ENCODE measurements around the gene YWHAG. TPM values are rescaled to one million over a fixed set of nuclear protein-coding genes. Genes with fewer than 3 reads are reported as not detected.

YWHAG gene
- total RNA-seq, 1 experiment from 2014 or later, result 241 TPM

DNA sequence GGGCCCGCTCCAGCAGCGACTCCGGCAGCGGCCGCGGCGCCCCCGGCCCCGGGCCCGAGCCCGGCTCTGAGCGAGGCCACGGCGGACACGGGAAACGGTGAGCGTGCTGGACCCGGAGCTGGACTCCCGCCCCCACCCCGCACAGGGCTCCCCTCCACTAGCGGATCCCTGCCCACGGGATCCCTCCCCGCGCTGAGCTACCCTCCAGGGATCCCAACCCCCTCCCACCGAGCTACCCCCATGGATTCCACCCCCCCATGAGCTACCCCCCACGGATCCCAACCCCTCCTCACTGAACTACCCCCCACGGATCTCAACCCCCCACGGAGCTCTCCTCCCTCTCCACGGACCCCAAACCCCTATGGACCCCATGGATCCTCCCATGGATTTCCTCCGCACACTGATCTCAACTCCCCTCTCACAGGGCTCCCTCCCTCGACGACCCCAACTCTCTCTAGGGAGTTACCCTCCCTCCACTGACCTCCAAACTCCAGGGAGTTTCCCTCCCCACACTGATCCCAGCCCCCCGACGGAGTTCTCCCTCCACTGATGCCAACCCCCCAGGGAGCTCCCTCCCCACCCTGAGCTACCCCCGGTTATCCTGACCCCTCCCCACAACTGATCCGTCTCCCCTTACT, 77.0 kb downstream of the YWHAG start:
- Mint-ChIP-seq H3K36me3 (ENCODE audit: insufficient read depth in 1 of 3, low read depth in 3 of 3) (peaks cover 6 to 23% (median 9%) of the 10 kb centered on the region in 3 experiments), H3K27me3 (ENCODE audit: low read depth) (peaks cover 75% of the 10 kb centered on the region), H3K4me3 (peak overlapping the region; percentile 72 to 96), H3K27ac (peak overlapping the region in 1 of 3 experiments; percentile 37; a peak in 2 of 7 replicates), H3K9me3 (peaks cover 0 to 2% of the 10 kb centered on the region in 2 experiments; a peak in 2 of 5 replicates), H3K4me1 (peaks cover 11 to 30% of the 10 kb centered on the region in 2 experiments)
- no peak overlapping the region for H4K91ac ChIP-seq (ENCODE audit: insufficient read length, low read depth, low read length)
- H4K8ac ChIP-seq (replicated peaks; ENCODE audit: insufficient read length, low read depth, low read length), result no peak overlapping the region
- H4K5ac ChIP-seq (ENCODE audit: insufficient read length, low read depth, low read length), result no peak overlapping the region
- H3T11ph ChIP-seq (ENCODE audit: low read length), result no peak overlapping the region
- H3K9me3 ChIP-seq (ENCODE audit: control insufficient read depth, low read depth, low read length), result no peaks in the 10 kb centered on the region
- peak overlapping the region; percentile 63 for H3K4me2 ChIP-seq (ENCODE audit: insufficient read depth, insufficient read length, low read length)
- H3K23me2 ChIP-seq (ENCODE audit: insufficient read length, low read depth, low read length, poor library complexity, severe bottlenecking), result peaks cover 8% of the 10 kb centered on the region
- no peaks in the 10 kb centered on the region for H4K20me1 ChIP-seq (ENCODE audit: control insufficient read depth, insufficient read depth, insufficient read length)
- H3K23ac ChIP-seq (ENCODE audit: insufficient read length, low read depth, low read length), result no peak overlapping the region
- H2AFZ ChIP-seq (ENCODE audit: low read length), result no peak overlapping the region
- no peak overlapping the region for H3K18ac ChIP-seq (ENCODE audit: insufficient read length, low read depth, low read length)
- H3K56ac ChIP-seq (ENCODE audit: insufficient read length, low read depth, low read length), result no peak overlapping the region
- peaks cover 7% of the 10 kb centered on the region; the same call in 1 of the 2 replicates for H3K27me3 ChIP-seq (ENCODE audit: insufficient read depth, low read length)
- H2BK20ac ChIP-seq (ENCODE audit: low read depth, low read length, poor library complexity, severe bottlenecking), result no peak overlapping the region
- H2BK5ac ChIP-seq (ENCODE audit: insufficient read length, low read length), result no peak overlapping the region
- H3K79me2 ChIP-seq (ENCODE audit: insufficient read depth, low read length), result no peaks in the 10 kb centered on the region
- no peak overlapping the region for H2BK15ac ChIP-seq (ENCODE audit: low read depth, low read length)
- no peak overlapping the region for H3K27ac ChIP-seq (ENCODE audit: insufficient read length, low read depth, low read length)
- no peak overlapping the region for H2BK12ac ChIP-seq (ENCODE audit: insufficient read length, low read depth, low read length)
- H2BK120ac ChIP-seq (ENCODE audit: low read depth, low read length, poor library complexity, severe bottlenecking), result no peak overlapping the region
- H3K4ac ChIP-seq (ENCODE audit: low read depth, low read length), result no peak overlapping the region
- TF ChIP-seq, protein P1, sequence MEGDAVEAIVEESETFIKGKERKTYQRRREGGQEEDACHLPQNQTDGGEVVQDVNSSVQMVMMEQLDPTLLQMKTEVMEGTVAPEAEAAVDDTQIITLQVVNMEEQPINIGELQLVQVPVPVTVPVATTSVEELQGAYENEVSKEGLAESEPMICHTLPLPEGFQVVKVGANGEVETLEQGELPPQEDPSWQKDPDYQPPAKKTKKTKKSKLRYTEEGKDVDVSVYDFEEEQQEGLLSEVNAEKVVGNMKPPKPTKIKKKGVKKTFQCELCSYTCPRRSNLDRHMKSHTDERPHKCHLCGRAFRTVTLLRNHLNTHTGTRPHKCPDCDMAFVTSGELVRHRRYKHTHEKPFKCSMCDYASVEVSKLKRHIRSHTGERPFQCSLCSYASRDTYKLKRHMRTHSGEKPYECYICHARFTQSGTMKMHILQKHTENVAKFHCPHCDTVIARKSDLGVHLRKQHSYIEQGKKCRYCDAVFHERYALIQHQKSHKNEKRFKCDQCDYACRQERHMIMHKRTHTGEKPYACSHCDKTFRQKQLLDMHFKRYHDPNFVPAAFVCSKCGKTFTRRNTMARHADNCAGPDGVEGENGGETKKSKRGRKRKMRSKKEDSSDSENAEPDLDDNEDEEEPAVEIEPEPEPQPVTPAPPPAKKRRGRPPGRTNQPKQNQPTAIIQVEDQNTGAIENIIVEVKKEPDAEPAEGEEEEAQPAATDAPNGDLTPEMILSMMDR (conservative IDR thresholded peaks at IDR 0.05), result no peak
- H3K9ac ChIP-seq (ENCODE audit: extremely low read depth, insufficient read length, low read length), result no peak overlapping the region
- WGBS (ENCODE audit: extremely low coverage, insufficient read length, low lambda C conversion rate), result no CpG with 5 or more reads among the region's 36 CpGs
- no peaks in the 10 kb centered on the region for H3K79me1 ChIP-seq (ENCODE audit: insufficient read depth, low read depth, low read length, poor library complexity, severe bottlenecking)
- no peak overlapping the region for H3K14ac ChIP-seq (ENCODE audit: insufficient read depth, low read length)
- H2AK5ac ChIP-seq (ENCODE audit: insufficient read length, low read length), result no peak overlapping the region
- H3K4me1 ChIP-seq (ENCODE audit: insufficient read depth, low read length), result no peaks in the 10 kb centered on the region
- peak; percentile 40 for DNase-seq
